ENCODE data around the gene MAST4. TPM values are rescaled to one million over a fixed set of nuclear protein-coding genes. Genes with fewer than 3 reads are reported as not detected.

The MAST4 gene
- total RNA-seq, 1 donor from 2014 or later, result 112 TPM

DNA sequence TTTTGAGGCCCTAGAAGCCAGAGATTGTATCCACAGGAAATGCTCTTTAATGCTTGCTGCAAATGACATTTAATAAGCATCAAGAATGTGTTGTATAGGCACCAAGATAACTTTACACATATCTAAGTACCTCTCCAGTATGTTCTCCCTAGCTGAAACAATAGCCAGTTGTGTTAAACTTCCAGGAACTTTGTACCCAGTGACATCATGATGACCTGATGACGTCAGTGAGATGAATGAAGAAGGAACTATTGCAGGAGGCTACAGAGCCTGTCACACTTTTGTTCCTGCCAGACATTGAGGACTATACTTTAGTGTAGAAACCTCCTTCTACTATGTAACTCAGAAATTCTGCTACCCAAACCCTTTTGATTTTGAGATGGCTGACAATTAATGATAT lies 470.6 kb downstream of the MAST4 start:
- Mint-ChIP-seq H3K27me3 (ENCODE audit: unreplicated experiment) (peaks cover 2% of the 10 kb centered on the region), H3K4me3 (ENCODE audit: unreplicated experiment) (no peak overlapping the region), H3K27ac (ENCODE audit: unreplicated experiment) (peak overlapping the region; percentile 43), H3K36me3 (ENCODE audit: low read depth, unreplicated experiment) (peaks cover 11% of the 10 kb centered on the region), H3K4me1 (ENCODE audit: unreplicated experiment) (peaks cover 35% of the 10 kb centered on the region), H3K9me3 (ENCODE audit: unreplicated experiment) (no peaks in the 10 kb centered on the region)
- no peak for DNase-seq (ENCODE audit: low spot score)
- TF ChIP-seq, protein P1, sequence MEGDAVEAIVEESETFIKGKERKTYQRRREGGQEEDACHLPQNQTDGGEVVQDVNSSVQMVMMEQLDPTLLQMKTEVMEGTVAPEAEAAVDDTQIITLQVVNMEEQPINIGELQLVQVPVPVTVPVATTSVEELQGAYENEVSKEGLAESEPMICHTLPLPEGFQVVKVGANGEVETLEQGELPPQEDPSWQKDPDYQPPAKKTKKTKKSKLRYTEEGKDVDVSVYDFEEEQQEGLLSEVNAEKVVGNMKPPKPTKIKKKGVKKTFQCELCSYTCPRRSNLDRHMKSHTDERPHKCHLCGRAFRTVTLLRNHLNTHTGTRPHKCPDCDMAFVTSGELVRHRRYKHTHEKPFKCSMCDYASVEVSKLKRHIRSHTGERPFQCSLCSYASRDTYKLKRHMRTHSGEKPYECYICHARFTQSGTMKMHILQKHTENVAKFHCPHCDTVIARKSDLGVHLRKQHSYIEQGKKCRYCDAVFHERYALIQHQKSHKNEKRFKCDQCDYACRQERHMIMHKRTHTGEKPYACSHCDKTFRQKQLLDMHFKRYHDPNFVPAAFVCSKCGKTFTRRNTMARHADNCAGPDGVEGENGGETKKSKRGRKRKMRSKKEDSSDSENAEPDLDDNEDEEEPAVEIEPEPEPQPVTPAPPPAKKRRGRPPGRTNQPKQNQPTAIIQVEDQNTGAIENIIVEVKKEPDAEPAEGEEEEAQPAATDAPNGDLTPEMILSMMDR (IDR thresholded peaks at IDR 0.05; ENCODE audit: unreplicated experiment), result no peak

DNA sequence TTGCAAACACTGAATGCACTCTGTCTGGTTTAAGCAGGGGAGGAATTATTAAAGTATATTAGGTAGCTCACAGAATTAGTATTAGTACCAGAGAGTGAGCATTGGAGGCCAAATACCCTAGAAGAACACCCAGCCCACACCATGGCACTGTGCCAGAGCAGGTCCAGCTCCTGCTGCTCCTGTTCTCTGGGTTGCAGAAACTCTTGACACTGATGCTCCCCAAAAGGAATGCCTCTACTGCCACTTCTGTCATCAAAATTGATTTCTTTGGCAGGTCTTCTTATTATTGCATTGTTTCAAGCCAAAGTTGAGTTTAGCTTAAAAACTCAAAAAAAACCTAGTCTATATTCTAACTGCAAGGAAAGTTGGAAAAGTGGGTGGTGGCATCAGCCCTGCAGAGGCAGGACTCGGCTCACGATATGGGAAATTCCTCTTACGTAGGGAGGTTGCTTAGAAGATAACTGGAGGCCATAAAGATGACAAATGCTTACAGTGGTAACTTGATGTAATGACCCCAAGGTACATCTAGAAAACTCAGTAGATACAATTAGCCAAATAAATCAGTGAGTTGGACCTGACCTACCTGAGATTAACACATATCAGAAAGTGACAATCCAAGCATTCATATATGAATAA lies 477.0 kb downstream of the MAST4 start:
- no peaks in the 10 kb centered on the region for H3K9me3 Mint-ChIP-seq (ENCODE audit: unreplicated experiment)
- H3K27me3 Mint-ChIP-seq (ENCODE audit: unreplicated experiment), result peaks cover 5% of the 10 kb centered on the region
- H3K4me3 Mint-ChIP-seq (ENCODE audit: unreplicated experiment), result no peak overlapping the region
- TF ChIP-seq, protein P1 (IDR thresholded peaks at IDR 0.05; ENCODE audit: unreplicated experiment), result no peak
- peaks cover 15% of the 10 kb centered on the region for H3K4me1 Mint-ChIP-seq (ENCODE audit: unreplicated experiment)
- no peak for DNase-seq (ENCODE audit: low spot score)
- H3K36me3 Mint-ChIP-seq (ENCODE audit: low read depth, unreplicated experiment), result peaks cover 2% of the 10 kb centered on the region
- no peak overlapping the region for H3K27ac Mint-ChIP-seq (ENCODE audit: unreplicated experiment)

DNA sequence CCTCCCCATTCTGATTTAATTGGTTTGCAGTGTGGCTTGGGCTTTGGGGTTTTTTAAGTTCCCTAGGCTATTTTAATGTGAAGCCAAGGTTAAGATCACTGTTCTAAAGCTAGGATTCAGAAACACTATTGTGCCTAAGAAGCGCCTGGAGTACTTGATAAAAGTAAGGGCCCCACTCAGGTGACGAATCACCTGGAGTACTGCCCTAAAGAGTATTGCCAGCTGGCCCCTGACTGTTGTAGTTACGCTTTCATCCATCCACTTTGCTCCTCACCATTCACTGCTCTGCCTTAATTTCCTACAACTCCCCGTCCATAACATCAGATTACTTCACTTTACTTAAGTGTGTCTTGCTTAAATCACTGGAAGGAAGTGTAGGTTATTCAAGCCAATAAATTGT lies 481.1 kb downstream of the MAST4 start:
- TF ChIP-seq, protein P1 (IDR thresholded peaks at IDR 0.05; ENCODE audit: unreplicated experiment), result no peak
- H3K4me3 Mint-ChIP-seq (ENCODE audit: unreplicated experiment), result no peak overlapping the region
- H3K9me3 Mint-ChIP-seq (ENCODE audit: unreplicated experiment), result no peaks in the 10 kb centered on the region
- no peak overlapping the region for H3K27ac Mint-ChIP-seq (ENCODE audit: unreplicated experiment)
- H3K36me3 Mint-ChIP-seq (ENCODE audit: low read depth, unreplicated experiment), result no peaks in the 10 kb centered on the region
- DNase-seq (ENCODE audit: low spot score), result no peak
- H3K4me1 Mint-ChIP-seq (ENCODE audit: unreplicated experiment), result no peaks in the 10 kb centered on the region
- peaks cover 5% of the 10 kb centered on the region for H3K27me3 Mint-ChIP-seq (ENCODE audit: unreplicated experiment)

DNA sequence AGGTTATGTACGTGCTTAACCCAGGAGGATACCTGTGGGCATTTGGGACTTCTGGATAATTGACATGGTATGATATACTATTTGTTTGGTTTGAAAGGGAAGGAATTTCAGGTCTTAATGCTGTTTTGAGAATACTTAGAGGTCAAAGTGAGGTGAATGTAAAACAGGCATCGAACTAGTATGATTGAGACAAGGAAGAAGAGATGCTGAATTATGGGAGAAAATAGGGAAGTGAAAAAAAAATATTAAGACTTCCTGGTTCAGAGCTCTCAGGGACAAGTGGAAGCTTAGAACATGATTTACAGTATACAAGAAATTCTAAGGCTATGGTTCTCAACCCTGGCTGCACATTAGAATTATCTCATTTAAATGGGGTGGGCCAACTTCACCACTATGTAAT lies 485.1 kb downstream of the MAST4 start:
- no peak for DNase-seq (ENCODE audit: low spot score)

DNA sequence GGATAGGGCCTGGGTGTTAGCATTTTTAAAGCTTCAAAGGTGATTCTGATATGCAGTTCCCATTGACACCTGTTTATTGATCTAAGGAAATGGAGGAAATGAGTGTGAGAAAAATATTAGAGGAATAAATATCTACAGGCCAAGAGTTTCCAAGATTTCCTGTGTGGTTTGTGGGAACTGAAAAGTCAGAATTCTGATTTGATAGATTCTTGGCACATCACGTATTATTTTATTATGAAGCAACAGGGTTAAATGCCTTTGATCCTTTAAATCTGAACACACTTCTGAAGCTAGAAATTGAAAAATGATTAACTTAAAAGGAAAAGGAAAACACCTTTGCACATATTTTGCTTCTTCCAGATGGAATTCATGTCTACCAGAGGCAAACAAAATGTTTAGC lies 486.7 kb downstream of the MAST4 start:
- Mint-ChIP-seq H3K27ac (ENCODE audit: unreplicated experiment) (no peak overlapping the region), H3K27me3 (ENCODE audit: unreplicated experiment) (no peaks in the 10 kb centered on the region), H3K4me3 (ENCODE audit: unreplicated experiment) (no peak overlapping the region), H3K36me3 (ENCODE audit: low read depth, unreplicated experiment) (peaks cover 4% of the 10 kb centered on the region), H3K9me3 (ENCODE audit: unreplicated experiment) (no peaks in the 10 kb centered on the region), H3K4me1 (ENCODE audit: unreplicated experiment) (peaks cover 8% of the 10 kb centered on the region)
- TF ChIP-seq, protein P1 (IDR thresholded peaks at IDR 0.05; ENCODE audit: unreplicated experiment), result no peak
- DNase-seq (ENCODE audit: low spot score), result no peak

More for the DNA sequence above, 485.1 kb downstream of the MAST4 start:
- no peaks in the 10 kb centered on the region for H3K9me3 Mint-ChIP-seq (ENCODE audit: unreplicated experiment)
- no peaks in the 10 kb centered on the region for H3K36me3 Mint-ChIP-seq (ENCODE audit: low read depth, unreplicated experiment)
- no peak overlapping the region for H3K27ac Mint-ChIP-seq (ENCODE audit: unreplicated experiment)
- no peak overlapping the region for H3K4me3 Mint-ChIP-seq (ENCODE audit: unreplicated experiment)
- TF ChIP-seq, protein P1 (IDR thresholded peaks at IDR 0.05; ENCODE audit: unreplicated experiment), result no peak
- H3K27me3 Mint-ChIP-seq (ENCODE audit: unreplicated experiment), result no peaks in the 10 kb centered on the region
- H3K4me1 Mint-ChIP-seq (ENCODE audit: unreplicated experiment), result peaks cover 3% of the 10 kb centered on the region

All from endothelial cell (in vitro differentiated cells).